GM21737 (cell line): Measurements from ENCODE around the gene ZNF169.
A peak's percentile ranks its signal among the peaks of the same experiment; 100 is the strongest.
"Not testable (repeated sequence)": the region's sequence is repeated elsewhere in the genome, so short reads cannot be mapped to it uniquely, and the experiment has no call there.

Experiments
- ATAC-seq: cut with Tn5 transposase; IDR thresholded peaks from one replicate; pipeline ENCODE4 v1.9.1; 2021; ENCODE audit warnings: mild to moderate bottlenecking, moderate library complexity; ENCODE audit not compliant: unreplicated experiment

The ZNF169 gene

DNA sequence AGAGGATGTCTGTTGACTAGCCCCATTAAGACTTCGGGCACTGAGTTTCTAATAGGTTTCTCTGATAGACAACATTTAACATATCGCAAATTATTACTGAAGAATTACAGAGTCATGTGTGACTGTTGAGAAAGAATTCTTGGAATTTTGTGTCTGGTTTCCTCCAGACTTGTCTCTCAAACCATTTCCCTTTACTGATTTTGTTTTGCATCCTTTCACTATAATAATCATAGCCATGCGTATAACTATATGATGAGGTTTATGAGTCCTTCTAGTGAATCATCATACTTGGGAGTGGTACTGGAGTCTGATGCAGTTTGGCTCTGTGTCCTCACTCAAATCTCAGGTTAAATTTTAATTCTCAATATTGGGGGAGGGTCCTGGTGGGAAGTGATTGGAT is 27.0 kb downstream of the ZNF169 start:
- ATAC-seq: no peak

- no peak for ATAC-seq
These were observed 28.9 kb downstream of the ZNF169 start for GRCh38 chr9:94287877-94288513.

DNA sequence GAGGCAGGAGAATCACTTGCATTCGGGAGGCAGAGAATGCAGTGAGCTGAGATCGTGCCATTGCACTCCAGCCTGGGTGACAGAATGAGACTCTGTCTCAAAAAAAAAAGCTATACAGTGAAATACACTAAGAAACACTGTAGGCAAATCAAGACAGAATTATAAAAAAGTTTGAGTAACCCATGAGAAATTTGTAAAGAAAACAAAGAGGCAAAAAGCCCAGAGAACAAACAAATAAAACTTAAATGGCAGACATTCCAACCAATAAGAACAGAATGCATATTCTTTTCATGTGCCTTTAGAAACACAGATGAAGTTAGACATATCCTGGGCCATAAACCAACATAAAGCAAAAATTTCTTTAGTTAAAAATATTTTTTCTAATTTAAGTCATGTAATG is 30.6 kb downstream of the ZNF169 start:
- no peak for ATAC-seq

- no peak for ATAC-seq
These were observed 40.0 kb downstream of the ZNF169 start for GRCh38 chr9:94298949-94299599.

DNA sequence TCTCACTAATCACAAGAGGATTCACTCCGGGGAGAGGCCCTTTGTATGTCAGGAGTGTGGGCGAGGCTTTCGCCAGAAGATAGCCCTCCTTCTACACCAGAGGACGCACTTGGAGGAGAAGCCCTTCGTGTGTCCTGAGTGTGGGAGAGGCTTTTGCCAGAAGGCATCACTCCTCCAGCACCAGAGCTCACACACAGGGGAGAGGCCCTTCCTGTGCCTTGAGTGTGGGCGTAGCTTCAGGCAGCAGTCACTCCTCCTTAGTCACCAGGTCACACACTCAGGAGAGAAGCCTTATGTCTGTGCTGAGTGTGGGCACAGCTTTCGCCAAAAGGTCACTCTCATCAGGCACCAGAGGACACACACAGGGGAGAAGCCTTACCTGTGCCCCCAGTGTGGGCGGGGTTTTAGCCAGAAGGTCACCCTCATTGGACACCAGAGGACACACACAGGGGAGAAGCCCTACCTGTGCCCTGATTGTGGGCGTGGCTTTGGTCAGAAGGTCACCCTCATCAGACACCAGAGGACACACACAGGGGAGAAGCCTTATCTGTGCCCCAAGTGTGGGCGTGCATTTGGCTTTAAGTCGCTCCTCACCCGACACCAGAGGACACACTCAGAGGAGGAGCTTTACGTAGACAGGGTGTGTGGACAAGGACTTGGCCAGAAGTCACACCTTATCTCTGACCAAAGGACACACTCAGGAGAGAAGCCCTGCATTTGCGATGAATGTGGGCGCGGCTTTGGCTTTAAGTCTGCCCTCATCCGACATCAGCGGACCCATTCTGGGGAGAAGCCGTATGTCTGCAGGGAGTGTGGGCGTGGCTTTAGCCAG is 41.6 kb downstream of the ZNF169 start:
- no peak for ATAC-seq

- ATAC-seq: no peak
These were observed 42.5 kb downstream of the ZNF169 start for GRCh38 chr9:94301583-94301982.

GRCh38 chr9:94302426-94302825 is 43.3 kb downstream of the ZNF169 start:
- ATAC-seq: no peak

DNA sequence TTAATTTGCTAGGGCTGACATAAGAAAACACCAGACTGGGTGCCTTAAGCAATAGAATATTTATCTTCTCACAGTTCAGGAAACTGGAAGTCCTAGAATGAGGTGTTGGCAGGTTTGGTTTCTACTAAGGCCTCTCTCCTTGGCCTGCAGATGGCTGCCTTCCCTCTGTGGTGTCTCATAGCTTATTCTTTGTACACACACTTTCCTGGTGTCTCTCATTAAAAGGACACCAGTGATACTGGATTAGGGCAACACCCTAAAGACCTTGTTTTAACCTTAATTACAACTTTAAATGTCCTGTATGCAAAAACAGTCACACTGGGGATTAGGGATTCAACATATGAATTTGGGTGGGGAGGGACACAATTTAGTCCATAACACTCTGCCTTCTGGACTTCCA is 44.2 kb downstream of the ZNF169 start:
- no peak for ATAC-seq

GRCh38 chr9:94315034-94315984 is 56.2 kb downstream of the ZNF169 start:
- not testable (repeated sequence) for ATAC-seq

- ATAC-seq: peak; percentile 75
These were observed 57.1 kb downstream of the ZNF169 start for GRCh38 chr9:94316236-94316635.

DNA sequence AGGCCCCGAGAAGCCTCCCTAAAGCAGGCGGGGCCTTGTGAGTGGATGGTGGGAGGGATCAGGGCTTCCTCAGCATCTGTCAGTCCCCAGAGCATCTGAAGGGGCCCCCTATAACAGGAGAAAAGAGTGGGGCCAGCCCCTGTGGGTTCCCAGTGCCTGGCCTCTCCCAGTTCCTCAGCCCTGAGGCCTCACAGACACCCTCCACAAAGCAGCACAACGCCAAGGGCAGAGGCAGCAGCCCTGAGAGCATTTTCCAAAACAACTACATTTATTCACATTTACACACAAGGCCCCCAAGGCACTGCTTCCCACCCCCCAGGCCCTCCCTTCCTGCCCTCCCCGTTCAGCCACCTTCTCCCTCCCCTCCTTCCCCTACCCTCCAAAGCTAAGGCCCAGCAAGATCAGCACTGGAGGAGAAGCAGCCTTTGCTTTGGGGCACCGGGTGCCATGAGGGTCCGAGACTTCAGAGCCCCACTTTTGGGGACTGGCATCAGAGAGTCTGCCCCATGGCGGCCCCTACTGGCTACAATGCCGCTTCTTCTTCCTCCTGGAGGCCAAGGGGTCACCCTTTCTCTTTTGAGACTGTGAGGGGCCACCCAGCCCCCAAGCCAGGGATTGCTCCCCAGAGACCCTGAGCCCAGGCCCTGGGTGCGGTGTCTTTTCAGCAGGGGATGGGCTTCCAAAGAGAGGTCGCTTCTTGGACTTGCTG is 59.0 kb downstream of the ZNF169 start:
- not testable (repeated sequence) for ATAC-seq

DNA sequence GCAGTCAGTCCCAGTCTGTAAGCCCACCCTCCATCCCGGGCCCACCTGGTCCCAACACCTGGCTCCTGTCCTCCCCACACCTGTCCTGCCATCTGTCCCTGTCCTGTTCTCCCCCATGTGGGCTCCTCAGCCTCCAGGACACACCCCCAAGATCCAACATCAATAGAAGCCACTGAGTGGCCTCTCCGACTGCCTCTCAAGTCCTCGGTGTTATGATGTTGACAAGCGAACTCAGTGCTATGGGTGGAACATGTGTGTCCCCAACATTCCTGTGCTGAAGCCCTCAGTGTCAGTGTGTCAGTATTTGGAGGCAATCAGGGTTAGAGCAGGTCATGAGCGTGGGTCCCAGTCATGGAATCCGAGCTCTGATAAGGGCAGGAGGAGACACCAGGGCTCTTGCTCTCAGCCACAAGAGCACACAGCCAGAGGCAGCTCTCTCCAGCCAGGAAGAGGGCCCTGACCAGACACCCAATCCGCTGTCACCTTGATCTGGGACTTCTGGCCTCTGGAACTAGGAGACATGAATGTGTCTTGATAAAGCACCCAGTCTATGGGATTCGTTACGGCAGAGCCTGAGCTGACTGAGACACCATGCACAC is 63.3 kb downstream of the ZNF169 start:
- ATAC-seq: not testable (repeated sequence)

DNA sequence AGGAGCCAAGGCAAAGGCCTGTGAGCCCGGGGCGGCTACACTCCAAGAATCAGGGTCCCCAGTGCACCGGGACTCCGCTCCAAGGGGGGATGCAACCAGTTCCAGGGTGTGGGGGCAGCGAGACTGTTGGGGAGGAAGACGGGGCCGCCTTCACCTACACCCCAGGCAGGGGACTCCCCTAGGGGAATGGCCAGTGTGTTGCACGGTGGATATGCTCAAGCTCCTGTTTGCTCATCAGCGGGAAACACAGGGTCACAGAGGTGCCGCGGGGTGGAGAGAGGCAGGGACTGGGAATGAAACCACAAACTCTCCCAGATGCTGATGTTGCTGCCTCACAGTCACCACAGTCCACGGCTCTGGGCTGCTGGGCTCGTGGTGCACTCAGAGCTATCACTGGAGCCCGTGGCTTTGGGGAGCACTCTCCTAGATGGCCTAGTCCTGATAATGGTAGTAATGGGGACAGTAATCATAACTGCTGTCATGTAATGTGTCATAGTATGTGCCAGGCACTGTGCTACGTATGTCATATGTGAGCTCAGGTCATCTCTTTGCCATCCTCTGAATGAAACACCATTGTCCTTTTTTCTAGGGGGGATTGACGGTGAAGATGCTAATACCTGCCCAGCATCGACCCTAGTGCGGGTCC is 64.2 kb downstream of the ZNF169 start:
- ATAC-seq: not testable (repeated sequence)

DNA sequence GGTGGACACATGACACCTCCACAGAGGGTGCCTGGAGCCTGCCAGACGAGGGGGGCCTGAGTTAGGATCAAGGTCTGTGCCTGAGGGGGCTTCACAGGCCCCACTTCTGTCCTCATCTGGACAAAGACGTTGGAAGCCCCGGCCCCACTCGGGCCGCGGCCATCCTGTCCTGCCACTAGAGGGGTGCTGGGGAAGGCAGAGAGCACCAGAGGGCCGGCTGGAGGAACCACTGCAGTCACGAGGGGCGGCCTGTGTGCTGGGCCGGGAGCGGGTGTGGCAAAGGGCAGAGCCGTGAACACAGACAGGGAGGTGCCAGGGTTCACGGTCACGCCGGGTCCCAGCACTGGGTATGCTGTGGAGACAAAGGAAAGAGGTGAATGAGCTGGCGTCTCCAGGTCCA is 66.5 kb downstream of the ZNF169 start:
- ATAC-seq: not testable (repeated sequence)

- ATAC-seq: not testable (repeated sequence)
These were observed 69.4 kb downstream of the ZNF169 start, which contains the start of gene NUTM2F for GRCh38 chr9:94328544-94328943. TSS of gene NUTM2F (minus strand) at chr9:94328644. CDS start at chr9:94328623, 21 bp downstream.

GRCh38 chr9:94336445-94336844 is 77.3 kb downstream of the ZNF169 start:
- ATAC-seq: not testable (repeated sequence)

DNA sequence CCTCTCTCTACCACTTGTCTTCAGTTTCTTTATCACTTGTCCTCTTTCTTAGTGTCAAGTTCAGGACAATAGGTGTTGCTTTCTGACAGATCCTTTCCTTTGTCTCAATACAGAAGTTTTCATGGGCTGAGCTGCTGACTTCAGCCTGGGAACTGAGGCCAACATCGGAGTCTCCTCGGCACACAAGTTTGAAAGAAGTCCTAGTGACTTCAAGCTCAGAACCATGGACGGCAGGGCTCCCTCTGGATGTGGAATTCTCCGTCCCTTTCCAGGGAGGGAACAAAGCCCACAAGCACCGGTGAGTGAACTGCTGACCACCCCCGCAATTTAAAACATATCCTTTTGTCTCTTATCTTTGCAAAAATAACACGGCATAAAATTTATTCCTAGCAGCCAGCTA is 79.6 kb downstream of the ZNF169 start:
- ATAC-seq: not testable (repeated sequence)

DNA sequence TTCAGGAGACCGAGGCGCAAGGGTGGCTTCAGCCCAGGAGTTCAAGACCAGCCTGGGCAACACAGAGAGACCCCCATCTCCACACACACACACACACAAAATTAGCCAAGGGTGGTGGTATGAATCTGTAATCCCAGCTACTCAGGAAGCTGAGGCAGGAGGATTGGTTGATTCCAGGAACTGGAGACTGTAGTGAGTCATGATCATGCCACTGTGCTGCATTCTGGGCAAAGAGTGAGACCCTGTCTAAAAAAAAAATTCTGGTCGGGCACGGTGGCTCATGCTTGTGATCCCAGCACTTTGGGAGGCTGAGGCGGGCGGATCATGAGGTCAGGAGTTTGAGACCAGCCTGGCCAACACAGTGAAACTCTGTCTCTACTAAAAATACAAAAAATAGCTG is 80.6 kb downstream of the ZNF169 start:
- ATAC-seq: not testable (repeated sequence)

GRCh38 chr9:94340750-94341149 is 81.7 kb downstream of the ZNF169 start:
- ATAC-seq: not testable (repeated sequence)
